SU-DHL-6 (cell line): ENCODE data around the gene MARCHF10.

Experiments used
- CTCF ChIP-seq: fragments of 200-600 bp; sonication (generic); IDR thresholded peaks from one replicate; pipeline ENCODE4 v1.5.1; 2017; ENCODE audit warnings: antibody characterized with exemption, mild to moderate bottlenecking, low read length, moderate library complexity; ENCODE audit not compliant: insufficient read depth, poor library complexity, severe bottlenecking
- EZH2phosphoT487 ChIP-seq: fragments of 200-600 bp; sonication (generic), shearing (Covaris generic); conservative IDR thresholded peaks from 2 replicates; pipeline ENCODE4 v1.6.1; 2018; ENCODE audit warnings: mild to moderate bottlenecking, antibody characterized with exemption, low read length, moderate library complexity, mixed read lengths

DNA sequence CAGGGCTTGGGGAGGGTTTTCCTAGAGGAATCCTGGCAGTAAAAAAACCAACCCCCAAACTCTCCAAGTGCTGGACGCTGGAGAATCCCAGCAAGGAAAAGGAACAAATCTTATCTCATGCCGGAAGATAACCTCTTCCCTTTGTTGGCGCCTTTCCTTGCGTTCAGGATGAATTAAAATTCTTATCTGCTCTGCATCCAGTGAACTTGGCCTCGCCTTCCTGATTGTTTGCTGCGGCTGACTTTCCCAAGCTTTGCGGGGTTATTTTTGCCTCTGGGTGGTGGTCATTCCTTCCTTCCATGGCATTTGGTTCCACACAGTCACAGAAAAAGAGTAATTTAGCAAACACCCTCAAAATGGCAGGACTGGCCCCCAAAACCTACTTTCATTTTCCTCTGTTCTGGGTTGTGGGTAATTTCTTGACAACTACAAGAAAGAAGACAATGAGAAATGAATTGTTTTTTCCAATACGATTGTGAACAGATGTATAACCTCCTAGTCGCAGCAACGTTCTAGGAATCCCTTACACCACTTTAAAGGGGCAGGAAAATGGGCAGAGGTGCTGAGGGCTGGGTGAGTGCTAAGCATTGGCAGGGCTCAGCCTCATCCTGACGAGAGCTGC, 102.8 kb downstream of the MARCHF10 start:
- TF ChIP-seq CTCF (no peak), EZH2phosphoT487 (no peak)
